GM15510 (cell line): ENCODE data around the gene CPSF4.

Experiments used
- POLR2A ChIP-seq: IDR thresholded peaks from 3 replicates; pipeline ENCODE4 v1.6.1; 2011; ENCODE audit warnings: borderline replicate concordance; ENCODE audit not compliant: insufficient read length; ENCODE audit errors: extremely low read depth

The CPSF4 gene

DNA sequence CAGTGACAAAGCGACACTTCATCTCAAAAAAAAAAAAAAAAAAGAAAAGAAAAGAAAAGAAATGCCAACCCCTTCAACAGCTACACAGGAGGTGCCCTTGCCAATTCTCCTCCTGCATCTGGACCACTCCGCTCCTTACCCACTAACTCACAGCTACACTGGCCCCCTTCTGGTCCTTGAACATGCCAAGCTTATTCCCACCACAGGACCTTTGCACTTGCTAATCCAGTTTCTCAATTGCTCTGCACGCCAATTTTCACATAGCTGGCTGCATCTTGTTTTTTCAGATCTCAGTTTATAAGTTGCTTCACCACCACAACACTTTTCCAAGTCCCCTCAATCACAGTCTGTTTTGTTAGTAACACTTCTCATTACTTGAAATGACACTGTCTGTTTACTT lies 35.9 kb upstream of the CPSF4 start:
- no peak for TF ChIP-seq POLR2A

DNA sequence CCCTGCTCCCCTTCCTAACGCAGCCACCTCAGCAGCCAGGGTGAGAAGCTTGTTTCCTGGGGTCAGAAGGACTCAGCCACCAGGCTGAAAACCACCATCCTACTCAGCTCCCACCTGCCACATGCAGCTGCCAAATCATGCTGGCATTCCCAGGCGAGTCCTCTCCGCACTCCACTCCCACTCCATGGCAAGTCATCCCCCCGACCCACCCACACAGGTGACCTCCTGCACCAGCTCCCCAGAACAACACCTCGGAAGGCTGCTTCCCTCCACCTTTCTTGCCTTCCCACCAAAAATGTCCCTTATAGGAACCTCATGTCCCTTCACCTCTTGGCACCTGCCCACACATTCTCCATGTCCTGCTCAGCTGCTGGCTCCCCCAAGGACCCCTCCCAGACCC lies 35.0 kb upstream of the CPSF4 start:
- no peak for TF ChIP-seq POLR2A

DNA sequence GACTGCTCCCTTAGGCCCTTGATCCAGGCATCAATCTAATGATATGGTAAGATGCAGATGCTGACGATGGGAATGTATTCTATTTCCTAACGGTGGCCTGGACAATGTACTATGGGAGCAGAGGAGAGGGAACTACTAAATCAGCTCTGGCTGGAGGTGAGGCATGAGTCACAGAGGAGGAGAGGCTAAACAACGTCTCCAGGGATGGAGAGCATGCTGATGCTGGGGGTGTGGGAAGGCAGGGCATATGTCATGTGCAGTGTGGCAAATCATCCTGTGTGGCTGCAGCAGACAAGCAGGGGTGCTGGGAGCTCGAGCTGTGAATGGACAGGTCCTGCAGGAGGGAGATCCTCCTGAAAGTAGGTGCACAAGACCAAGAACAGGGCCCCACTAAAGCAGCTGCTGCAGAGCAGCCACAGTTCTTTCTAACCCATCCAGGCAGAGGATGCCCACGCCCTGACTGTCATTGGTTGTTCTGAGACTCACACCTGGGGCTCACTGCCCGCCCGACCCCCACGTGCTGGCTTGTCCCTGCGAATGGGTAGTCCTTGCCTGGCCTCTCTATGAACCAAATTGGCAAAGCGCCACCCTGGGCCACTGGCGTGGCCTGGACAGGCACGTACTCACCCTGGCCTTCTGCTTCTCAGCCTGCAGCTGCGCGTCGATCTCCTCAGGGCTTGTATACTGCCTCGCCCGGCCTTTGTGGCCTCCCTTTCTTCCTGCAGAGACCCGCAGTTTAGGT lies 34.3 kb upstream of the CPSF4 start:
- no peak for TF ChIP-seq POLR2A

DNA sequence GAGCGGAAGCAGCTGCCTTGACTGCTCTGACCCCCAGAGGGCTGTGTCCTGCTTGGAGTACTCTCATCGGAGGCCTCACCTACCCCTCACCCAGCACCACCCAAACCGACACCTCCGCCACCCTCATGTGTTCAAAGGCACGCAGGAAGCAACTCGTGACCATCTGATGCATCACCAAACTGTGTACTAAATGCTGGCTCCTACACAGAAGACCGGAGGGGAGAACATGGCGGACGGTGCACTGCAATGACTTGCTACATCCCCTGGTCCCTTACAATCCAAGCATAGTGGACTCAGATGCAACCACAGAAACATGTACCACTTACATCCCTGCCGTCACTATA lies 33.8 kb upstream of the CPSF4 start:
- no peak for TF ChIP-seq POLR2A

DNA sequence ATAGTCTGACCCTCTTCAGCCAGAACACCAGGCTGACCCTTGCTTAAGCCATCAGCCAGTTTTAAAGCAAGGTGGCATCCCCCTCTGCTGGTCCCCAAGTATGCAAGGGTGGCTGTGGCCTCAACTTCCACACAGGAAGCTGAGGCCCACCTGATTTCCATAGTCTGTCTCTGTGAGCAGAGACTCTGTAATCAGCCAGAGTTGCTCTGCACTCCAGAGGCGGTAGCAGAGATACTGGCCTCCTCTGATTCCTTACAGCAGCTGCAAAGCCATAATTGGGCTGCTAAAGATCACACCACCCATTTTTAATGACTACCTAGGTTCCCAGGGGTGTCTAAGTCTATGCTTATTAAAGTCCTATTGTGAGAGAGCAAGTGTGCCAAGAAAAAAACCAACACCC lies 32.2 kb upstream of the CPSF4 start:
- TF ChIP-seq POLR2A = no peak

DNA sequence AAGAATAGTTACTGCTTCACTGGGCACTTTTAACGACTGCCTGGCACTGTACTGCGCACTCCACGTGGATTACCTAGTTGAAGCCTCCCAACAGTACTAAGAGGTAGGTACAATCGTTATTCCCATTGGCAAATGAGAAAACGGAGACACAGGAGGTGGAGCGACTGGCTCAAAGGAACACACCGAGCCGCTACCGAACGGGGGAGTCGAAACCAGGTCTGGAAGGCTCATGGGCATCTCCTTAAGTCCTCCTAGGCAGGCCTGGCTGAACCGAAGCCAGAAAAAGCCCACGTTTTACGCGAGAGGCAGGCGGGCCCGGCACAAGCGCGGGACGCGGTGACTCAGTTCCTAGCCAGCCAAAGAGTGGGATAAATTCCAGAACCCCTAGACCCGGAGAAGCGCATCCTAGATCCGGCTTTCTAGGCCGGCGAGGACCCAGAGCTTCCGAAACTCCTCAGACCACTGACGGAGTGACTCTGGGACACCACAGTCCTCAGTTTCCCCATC lies 30.8 kb upstream of the CPSF4 start:
- TF ChIP-seq POLR2A = no peak

DNA sequence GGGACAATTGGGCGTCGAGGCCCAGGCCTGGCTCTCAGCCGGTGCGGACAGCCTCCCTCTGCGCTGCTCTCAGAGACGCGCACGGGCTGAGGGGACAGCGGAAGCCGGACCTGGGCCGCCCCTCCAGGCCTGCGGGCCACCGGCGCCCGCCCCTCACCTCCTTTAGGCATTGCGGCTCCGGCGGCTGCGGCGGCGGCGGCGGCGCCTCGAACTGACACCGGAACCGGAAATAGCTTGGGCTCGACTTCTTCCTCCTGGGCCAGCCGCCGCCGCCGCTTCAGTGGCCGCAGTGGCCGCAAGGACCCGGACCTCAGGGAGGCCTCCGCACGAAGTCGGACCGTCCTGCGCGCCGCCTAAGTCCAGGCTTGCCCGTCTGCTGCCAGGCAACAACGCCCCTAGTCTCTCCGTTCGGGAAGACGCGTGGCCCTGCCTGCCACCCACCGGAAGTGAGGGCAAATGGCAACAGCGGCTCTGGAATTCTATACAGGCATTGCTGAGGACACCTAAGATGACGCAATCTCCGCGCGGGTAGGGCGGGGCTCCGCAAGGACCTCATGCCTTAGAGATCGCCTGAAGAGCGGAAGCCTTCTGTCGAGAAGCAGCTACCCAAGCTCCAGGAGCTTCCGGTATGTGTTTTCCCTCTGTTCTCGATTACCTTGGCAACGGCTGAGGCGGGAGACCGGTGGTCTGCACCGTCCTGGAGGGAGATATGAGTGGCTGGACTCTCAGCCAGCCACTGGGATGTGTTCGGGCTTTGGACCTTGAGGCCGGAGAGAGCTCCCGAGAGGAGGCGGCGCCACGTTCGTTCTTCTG lies 30.2 kb upstream of the CPSF4 start, which contains the start of the genes BUD31 and PDAP1:
BUD31 (plus strand) TSS at position 591 of the 813 bp plus-strand sequence. CDS start 2,124 bp downstream, outside the sequence.
PDAP1 (minus strand) TSS at position 219 of the 813 bp plus-strand sequence; CDS start at position 170, 49 bp downstream.
- TF ChIP-seq POLR2A = peak; percentile 85

DNA sequence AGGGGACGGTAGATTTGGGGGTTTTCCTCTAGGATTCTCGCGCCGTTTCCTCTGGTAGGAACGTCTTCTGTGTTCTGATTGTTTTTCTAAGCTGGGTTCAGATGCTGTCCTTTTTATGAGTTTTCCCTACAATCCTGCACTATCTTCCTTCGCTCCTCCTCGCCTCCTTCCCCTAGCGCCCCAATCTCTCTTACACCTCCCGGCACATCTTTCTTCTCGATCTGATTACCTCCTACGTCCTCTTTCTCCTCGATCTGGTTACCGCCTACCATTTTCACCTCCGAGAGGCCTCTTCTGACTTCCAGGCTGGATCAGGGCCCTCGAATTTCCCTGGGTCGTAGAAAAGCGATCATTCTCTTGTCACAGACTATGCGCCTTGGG lies 29.6 kb upstream of the CPSF4 start:
- TF ChIP-seq POLR2A = no peak

DNA sequence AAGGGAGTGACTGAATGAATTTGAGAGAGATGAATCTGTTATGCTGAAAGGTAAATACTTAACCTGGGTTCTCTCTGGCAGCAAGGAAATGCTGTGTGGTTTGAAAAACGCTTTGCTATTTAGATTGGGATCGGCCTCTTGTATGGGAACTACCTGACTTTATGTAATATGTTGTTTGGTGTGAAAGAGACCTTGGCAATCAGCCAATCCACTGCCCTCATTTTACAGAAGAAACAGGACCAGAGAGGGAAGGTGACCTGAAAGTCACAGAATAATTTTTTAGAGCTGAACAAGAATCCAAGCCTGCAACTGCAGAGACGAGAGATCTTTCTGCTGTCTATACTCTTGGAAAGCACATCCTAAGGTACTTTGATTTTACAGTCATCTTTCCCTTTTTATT lies 28.9 kb upstream of the CPSF4 start:
- no peak for TF ChIP-seq POLR2A

DNA sequence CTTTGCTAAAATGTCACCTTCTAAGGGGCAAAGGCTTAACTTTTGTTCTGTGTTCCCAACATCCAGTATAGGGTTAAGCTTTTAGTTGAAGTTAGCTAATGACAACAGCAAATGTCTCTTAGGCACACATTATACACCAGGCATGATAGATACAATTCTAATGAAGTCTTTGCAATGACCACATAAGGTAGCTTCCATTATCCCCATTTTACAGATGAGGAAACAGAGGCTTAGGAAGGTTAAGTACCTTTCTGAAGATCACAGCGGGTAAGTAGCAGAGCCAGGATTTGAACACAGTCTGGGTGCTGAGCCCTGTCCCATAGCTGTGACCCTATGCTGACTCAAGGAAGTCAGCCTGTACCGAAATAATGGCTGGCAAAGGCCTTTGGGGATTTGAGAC lies 28.1 kb upstream of the CPSF4 start:
- no peak for TF ChIP-seq POLR2A

DNA sequence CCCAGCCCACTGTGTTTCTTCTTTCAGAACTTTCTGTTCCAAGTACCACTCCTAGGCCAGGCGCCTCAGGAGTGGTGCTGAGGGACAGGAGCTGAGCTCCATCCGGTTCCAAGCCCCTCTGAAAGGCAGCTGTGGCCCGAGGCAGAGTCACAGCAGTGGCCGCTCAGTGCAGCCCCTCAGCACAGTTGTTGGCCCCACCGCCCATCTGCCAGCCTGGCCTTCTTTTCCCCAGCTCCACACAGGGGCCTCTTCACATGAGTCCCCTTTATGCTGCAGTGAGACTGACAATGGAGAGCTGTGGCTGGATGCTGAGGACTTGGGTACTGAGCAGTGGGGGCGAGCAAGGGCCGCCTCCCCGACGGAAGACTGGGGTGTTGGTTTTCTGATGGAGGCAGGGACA lies 20.5 kb upstream of the CPSF4 start:
- no peak for TF ChIP-seq POLR2A

DNA sequence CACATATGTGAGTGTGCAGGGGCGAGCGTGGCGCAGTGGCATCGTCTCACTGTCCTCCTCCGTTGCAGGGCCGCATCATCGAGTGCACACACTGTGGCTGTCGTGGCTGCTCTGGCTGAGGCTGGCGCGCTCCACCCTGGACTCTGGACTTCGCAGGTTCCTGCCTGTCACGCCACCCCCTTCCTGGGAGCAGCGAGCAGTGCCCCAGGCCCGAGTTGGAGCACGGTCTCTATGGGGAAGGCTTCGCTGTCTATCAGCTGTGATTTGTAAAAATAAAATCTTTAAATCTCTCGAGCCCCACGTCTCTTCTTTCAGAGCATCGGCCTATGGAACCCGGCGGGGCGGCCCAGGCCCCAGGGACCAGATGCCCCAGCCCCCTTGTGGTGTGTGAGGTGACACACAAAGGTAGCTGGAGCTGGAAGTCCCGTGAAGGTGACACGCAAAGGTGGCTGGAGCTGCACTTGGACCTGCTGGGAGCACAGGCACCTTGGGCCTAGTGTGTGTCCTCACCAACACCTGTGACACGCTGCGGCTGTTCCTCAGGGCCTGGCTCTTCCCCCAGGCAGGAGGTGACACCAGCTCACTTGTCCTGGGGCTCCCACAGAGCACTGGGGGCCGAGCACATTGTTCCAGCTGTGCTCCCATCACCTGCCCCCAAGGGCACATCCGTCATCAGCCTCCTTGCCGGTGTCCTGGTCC lies 19.3 kb upstream of the CPSF4 start:
- TF ChIP-seq POLR2A = no peak

DNA sequence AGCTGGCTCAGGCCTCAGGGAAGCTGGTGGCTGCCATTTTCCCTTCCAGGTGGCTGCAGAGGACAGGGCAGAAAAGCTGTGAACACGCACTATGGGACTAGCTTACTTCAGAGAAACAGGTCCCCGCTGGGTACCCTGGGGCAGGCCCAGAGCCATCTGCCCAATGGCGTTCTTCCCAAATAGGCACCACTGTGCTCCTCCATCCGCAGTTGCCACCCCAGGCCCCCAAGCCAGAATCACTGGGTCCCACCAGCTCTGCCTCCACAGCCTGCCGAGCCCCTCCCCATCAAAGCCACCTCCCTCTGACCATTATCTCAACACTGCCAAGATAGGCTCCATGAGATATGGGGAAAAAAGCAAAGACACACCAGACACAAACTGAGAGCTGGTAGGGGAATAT lies 18.5 kb upstream of the CPSF4 start:
- TF ChIP-seq POLR2A = no peak

DNA sequence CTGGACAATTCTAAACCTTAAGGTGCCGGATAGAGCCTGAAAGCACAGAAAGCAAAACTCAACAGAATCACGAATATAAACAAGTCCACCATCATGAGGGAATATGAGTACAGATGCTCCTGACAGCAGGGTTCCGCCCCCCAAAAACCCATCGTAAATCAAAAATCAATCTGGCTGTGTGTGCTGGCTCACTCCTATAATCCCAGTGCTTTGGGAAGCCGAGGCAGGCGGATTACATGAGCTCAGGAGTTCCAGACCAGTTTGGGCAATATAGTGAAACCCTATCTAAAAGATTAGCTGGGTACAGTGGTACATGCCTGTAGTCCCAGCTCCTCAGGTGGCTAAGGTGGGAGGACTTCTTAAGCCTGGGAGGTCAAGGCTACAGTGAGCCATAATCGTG lies 17.8 kb upstream of the CPSF4 start:
- TF ChIP-seq POLR2A = no peak

DNA sequence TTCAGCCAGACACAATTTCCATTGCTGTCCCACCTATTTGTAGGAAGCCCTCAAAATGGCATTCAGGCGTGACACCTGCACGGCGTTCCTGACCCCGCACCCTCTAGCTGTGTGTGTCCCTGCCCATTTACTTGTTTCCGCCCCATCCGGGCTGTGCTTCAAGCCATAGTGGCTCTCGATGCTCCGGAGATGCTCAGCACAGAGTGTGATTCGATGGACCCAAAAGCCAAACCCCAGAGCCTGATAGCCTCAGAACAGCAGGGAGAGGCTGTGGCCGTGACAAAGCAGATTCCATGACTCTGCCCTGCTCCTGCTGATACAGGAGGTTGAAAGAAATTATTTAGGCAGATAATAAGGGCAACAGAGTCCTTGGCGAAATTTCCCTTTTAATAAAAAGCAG lies 16.6 kb upstream of the CPSF4 start:
- no peak for TF ChIP-seq POLR2A
